HepG2 (cell line): ENCODE data around the gene MRM3. TPM values are rescaled to one million over a fixed set of nuclear protein-coding genes. Genes with fewer than 3 reads are reported as not detected.

Source experiments
- ATAC-seq: fragments of 200-7000 bp; cut with Tn5 transposase; 3 replicates; pipeline ENCODE4 v1.9.1; 2020; ENCODE audit warnings: mild to moderate bottlenecking, moderate library complexity
- BruUV-seq: library from RNA; stranded (reverse); fragments of 400-500 nt; replicated peaks from 2 replicates; lab custom pipeline; 2021; lab: Mats Ljungman, UMichigan
- CTCF ChIA-PET: fragments of 300-600 bp; formaldehyde crosslinking; extraction: SDS; loops from one replicate; lab custom pipeline; 2021; ENCODE audit warnings: low total read pairs, inconsistent platforms, low intra/inter-chr PET ratio; lab: Yijun Ruan, JAX
- POLR2A ChIA-PET: fragments of 350-600 bp; sonication (Branson Sonifier 250); formaldehyde crosslinking; loops from one replicate; lab custom pipeline; 2020; ENCODE audit warnings: antibody characterized with exemption, inconsistent platforms; lab: Yijun Ruan, JAX
- DNase-seq: peaks from one replicate; pipeline ENCODE4 v3.0.0-alpha.2; 2015; ENCODE audit warnings: low spot score
- FAIRE-seq: peaks from 3 replicates; lab custom pipeline; 2011; peaks lifted over from hg19 to GRCh38; lab: Jason Lieb, UNC
- H2AFZ ChIP-seq: one replicate; pipeline ENCODE4 v1.6.1; 2011; ENCODE audit warnings: low read length, inconsistent platforms
- H3K27ac ChIP-seq: fragments of 300-600 bp; 3 replicates; pipeline ENCODE4 v1.8.0; 2011; ENCODE audit warnings: mixed run types, mild to moderate bottlenecking, mixed read lengths, low read length, inconsistent platforms; ENCODE audit not compliant: insufficient read depth; ENCODE audit errors: extremely low read length
- H3K27me3 ChIP-seq, 2 experiments: fragments of 200-600 bp in 1 of 2; 2 replicates in 1 of 2; 3 replicates in 1 of 2; pipeline versions ENCODE4 v1.6.0 to v1.8.0; 2011; ENCODE audit warnings: low read length in 2 of 2, mild to moderate bottlenecking in 2 of 2, moderate library complexity in 2 of 2, inconsistent platforms in 1 of 2; ENCODE audit not compliant: insufficient read depth in 2 of 2, control insufficient read depth in 1 of 2
- H3K36me3 ChIP-seq, 2 experiments: fragments of 200-600 bp in 1 of 2; replicated peaks in 1 of 2; 2 replicates in 1 of 2; 3 replicates in 1 of 2; pipeline versions ENCODE4 v1.5.1 to v1.8.0; 2011; ENCODE audit warnings: low read length in 2 of 2, inconsistent platforms in 1 of 2; ENCODE audit not compliant: insufficient read depth in 2 of 2, control insufficient read depth in 1 of 2
- H3K4me1 ChIP-seq: 2 replicates; pipeline ENCODE4 v1.5.1; 2012; ENCODE audit warnings: low read length, inconsistent platforms; ENCODE audit not compliant: insufficient read depth
- H3K4me2 ChIP-seq: 2 replicates; pipeline ENCODE4 v1.6.0; 2011; ENCODE audit warnings: low read depth, low read length, inconsistent platforms
- H3K4me3 ChIP-seq, 3 experiments: fragments of 200-600 bp in 1 of 3; sonication (generic), shearing (Covaris generic) in 1 of 3; replicated peaks in 1 of 3; 2 replicates each; pipeline ENCODE4 v1.5.1; 2011 to 2016; ENCODE audit warnings: low read length in 3 of 3, inconsistent platforms in 2 of 3, low read depth in 2 of 3, mild to moderate bottlenecking in 2 of 3, control low read depth in 1 of 3, mixed read lengths in 1 of 3; ENCODE audit not compliant: insufficient read depth in 1 of 3
- H3K79me2 ChIP-seq: one replicate; pipeline ENCODE4 v1.6.1; 2011; ENCODE audit warnings: low read length, inconsistent platforms; ENCODE audit not compliant: insufficient read depth
- H3K9ac ChIP-seq: 2 replicates; pipeline ENCODE4 v1.6.0; 2011; ENCODE audit warnings: mild to moderate bottlenecking, low read depth, low read length, inconsistent platforms; ENCODE audit not compliant: insufficient read depth
- H3K9me3 ChIP-seq: 2 replicates; pipeline ENCODE4 v1.5.1; 2012; ENCODE audit warnings: mild to moderate bottlenecking, low read length
- H4K20me1 ChIP-seq: 2 replicates; pipeline ENCODE4 v1.6.0; 2011; ENCODE audit warnings: inconsistent platforms, mild to moderate bottlenecking, low read length, moderate library complexity; ENCODE audit not compliant: insufficient read depth
- TAF1 ChIP-seq: sonication (generic); formaldehyde crosslinking; IDR thresholded peaks from 2 replicates; pipeline ENCODE4 v1.4.0; 2020; ENCODE audit warnings: missing genetic modification reagents
- YEATS4 ChIP-seq: sonication (generic); formaldehyde crosslinking; IDR thresholded peaks from 2 replicates; pipeline ENCODE4 v1.4.0; 2020; ENCODE audit warnings: missing genetic modification reagents, borderline replicate concordance
- WGBS: methylation state at CpG from one replicate; pipeline ENCODE4 v1.1.6; 2017; ENCODE audit warnings: low lambda C conversion rate; 5-methylcytosine and 5-hydroxymethylcytosine counted together
- in situ Hi-C: cut with HindIII; loops from 2 replicates; pipeline ENCODE4 v1.10.0; 2017; ENCODE audit warnings: low pct_unique_long_range_greater_than_20kb; ENCODE audit not compliant: extremely low pct_ligation_motif_present
- intact Hi-C: fragments of 100-400 bp; cut with micrococcal nuclease; formaldehyde crosslinking; loops from one replicate; pipeline ENCODE4 v1.10.0; 2022; ENCODE audit not compliant: unreplicated experiment
- polyA plus RNA-seq, 8 experiments: library from polyadenylated mRNA; depleted of rRNA in 3 of 8; stranded (reverse) in 7 of 8; unstranded in 1 of 8; fragments of >200 nt; fragmentation: Illumina TruSeq in 4 of 8; extraction: Trizol in 4 of 8; gene quantifications; 2 replicates each; pipeline versions ENCODE4 v1.2.1 to v1.2.3, GENCODE V29; 2011 to 2016; ENCODE audit warnings: low read depth in 4 of 8, missing spikeins in 1 of 8, mixed read lengths in 1 of 8; ENCODE audit not compliant: insufficient read depth in 1 of 8
- total RNA-seq, 5 experiments: library from RNA; depleted of rRNA; stranded (reverse); fragments of >200 nt; fragmentation: Illumina TruSeq; extraction: Trizol; gene quantifications; 2 replicates each; pipeline ENCODE4 v1.2.3, GENCODE V29; 2016; ENCODE audit warnings: low read depth in 1 of 5
- TF ChIP-seq, protein P1 (sequence below): sonication (generic); formaldehyde crosslinking; IDR thresholded peaks from 2 replicates; pipeline ENCODE4 v1.5.0; 2020; ENCODE audit warnings: mild to moderate bottlenecking, missing genetic modification reagents, borderline replicate concordance

Gene MRM3
- total and polyA plus RNA-seq, 2 of the 13 experiments (the other 11 are each of a cell fraction or from before 2014, with no cell fraction given), result 12.3 to 25.5 TPM

GRCh38 chr17:737561-738113 lies 44.5 kb upstream of the MRM3 start:
- in situ Hi-C loops, result no loop called here
- FAIRE-seq (no peak), DNase-seq (no peak), ATAC-seq (no peak)
- H3K9ac ChIP-seq, result no peak overlapping the region
- H3K79me2 ChIP-seq, result peaks cover 28% of the 10 kb centered on the region
- no peaks in the 10 kb centered on the region for H3K9me3 ChIP-seq
- ChIA-PET POLR2A (no interaction called here), CTCF (no interaction called here)
- H2AFZ ChIP-seq, result no peak overlapping the region
- no peak for TF ChIP-seq TAF1 (CRISPR knock-in tag)
- no peak for TF ChIP-seq YEATS4 (CRISPR knock-in tag)
- TF ChIP-seq, protein P1, sequence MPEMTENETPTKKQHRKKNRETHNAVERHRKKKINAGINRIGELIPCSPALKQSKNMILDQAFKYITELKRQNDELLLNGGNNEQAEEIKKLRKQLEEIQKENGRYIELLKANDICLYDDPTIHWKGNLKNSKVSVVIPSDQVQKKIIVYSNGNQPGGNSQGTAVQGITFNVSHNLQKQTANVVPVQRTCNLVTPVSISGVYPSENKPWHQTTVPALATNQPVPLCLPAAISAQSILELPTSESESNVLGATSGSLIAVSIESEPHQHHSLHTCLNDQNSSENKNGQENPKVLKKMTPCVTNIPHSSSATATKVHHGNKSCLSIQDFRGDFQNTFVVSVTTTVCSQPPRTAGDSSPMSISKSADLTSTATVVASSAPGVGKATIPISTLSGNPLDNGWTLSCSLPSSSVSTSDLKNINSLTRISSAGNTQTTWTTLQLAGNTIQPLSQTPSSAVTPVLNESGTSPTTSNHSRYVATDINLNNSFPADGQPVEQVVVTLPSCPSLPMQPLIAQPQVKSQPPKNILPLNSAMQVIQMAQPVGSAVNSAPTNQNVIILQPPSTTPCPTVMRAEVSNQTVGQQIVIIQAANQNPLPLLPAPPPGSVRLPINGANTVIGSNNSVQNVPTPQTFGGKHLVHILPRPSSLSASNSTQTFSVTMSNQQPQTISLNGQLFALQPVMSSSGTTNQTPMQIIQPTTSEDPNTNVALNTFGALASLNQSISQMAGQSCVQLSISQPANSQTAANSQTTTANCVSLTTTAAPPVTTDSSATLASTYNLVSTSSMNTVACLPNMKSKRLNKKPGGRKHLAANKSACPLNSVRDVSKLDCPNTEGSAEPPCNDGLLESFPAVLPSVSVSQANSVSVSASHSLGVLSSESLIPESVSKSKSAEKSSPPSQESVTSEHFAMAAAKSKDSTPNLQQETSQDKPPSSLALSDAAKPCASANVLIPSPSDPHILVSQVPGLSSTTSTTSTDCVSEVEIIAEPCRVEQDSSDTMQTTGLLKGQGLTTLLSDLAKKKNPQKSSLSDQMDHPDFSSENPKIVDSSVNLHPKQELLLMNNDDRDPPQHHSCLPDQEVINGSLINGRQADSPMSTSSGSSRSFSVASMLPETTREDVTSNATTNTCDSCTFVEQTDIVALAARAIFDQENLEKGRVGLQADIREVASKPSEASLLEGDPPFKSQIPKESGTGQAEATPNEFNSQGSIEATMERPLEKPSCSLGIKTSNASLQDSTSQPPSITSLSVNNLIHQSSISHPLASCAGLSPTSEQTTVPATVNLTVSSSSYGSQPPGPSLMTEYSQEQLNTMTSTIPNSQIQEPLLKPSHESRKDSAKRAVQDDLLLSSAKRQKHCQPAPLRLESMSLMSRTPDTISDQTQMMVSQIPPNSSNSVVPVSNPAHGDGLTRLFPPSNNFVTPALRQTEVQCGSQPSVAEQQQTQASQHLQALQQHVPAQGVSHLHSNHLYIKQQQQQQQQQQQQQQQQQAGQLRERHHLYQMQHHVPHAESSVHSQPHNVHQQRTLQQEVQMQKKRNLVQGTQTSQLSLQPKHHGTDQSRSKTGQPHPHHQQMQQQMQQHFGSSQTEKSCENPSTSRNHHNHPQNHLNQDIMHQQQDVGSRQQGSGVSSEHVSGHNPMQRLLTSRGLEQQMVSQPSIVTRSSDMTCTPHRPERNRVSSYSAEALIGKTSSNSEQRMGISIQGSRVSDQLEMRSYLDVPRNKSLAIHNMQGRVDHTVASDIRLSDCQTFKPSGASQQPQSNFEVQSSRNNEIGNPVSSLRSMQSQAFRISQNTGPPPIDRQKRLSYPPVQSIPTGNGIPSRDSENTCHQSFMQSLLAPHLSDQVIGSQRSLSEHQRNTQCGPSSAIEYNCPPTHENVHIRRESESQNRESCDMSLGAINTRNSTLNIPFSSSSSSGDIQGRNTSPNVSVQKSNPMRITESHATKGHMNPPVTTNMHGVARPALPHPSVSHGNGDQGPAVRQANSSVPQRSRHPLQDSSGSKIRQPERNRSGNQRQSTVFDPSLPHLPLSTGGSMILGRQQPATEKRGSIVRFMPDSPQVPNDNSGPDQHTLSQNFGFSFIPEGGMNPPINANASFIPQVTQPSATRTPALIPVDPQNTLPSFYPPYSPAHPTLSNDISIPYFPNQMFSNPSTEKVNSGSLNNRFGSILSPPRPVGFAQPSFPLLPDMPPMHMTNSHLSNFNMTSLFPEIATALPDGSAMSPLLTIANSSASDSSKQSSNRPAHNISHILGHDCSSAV (CRISPR knock-in tag), result no peak
- H3K4me3 ChIP-seq, result no peak overlapping the region
- intact Hi-C loops, result no loop called here
- H4K20me1 ChIP-seq, result no peaks in the 10 kb centered on the region
- H3K27ac ChIP-seq, result no peak overlapping the region
- H3K27me3 ChIP-seq, result no peaks in the 10 kb centered on the region
- no peak overlapping the region for H3K4me2 ChIP-seq
- 98% methylated on average over 13 of the region's 13 CpGs for WGBS
- BruUV-seq, result no TSS peak
- H3K4me1 ChIP-seq, result peaks cover 28% of the 10 kb centered on the region
- peaks cover 11 to 38% of the 10 kb centered on the region in 2 experiments for H3K36me3 ChIP-seq
